ENCODE measurements around the gene SMARCA1. TPM values are rescaled to one million over a fixed set of nuclear protein-coding genes. Genes with fewer than 3 reads are reported as not detected.

Gene SMARCA1, protein sequence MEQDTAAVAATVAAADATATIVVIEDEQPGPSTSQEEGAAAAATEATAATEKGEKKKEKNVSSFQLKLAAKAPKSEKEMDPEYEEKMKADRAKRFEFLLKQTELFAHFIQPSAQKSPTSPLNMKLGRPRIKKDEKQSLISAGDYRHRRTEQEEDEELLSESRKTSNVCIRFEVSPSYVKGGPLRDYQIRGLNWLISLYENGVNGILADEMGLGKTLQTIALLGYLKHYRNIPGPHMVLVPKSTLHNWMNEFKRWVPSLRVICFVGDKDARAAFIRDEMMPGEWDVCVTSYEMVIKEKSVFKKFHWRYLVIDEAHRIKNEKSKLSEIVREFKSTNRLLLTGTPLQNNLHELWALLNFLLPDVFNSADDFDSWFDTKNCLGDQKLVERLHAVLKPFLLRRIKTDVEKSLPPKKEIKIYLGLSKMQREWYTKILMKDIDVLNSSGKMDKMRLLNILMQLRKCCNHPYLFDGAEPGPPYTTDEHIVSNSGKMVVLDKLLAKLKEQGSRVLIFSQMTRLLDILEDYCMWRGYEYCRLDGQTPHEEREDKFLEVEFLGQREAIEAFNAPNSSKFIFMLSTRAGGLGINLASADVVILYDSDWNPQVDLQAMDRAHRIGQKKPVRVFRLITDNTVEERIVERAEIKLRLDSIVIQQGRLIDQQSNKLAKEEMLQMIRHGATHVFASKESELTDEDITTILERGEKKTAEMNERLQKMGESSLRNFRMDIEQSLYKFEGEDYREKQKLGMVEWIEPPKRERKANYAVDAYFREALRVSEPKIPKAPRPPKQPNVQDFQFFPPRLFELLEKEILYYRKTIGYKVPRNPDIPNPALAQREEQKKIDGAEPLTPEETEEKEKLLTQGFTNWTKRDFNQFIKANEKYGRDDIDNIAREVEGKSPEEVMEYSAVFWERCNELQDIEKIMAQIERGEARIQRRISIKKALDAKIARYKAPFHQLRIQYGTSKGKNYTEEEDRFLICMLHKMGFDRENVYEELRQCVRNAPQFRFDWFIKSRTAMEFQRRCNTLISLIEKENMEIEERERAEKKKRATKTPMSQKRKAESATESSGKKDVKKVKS
- total RNA-seq (2016; rRNA removed; fragmentation: Illumina TruSeq; extraction: Trizol), result 145 and 248 TPM in 2 replicates
- total RNA-seq (2016; cell fraction: cytosol; rRNA removed; fragmentation: Illumina TruSeq; extraction: Trizol; ENCODE audit: low read depth), result 12.6 and 15.0 TPM in 2 replicates
- 144 and 233 TPM in 2 replicates for total RNA-seq (2016; cell fraction: insoluble cytoplasmic fraction; rRNA removed; fragmentation: Illumina TruSeq; extraction: Trizol)
- 21.4 and 25.9 TPM in 2 replicates for total RNA-seq (2016; cell fraction: membrane; rRNA removed; fragmentation: Illumina TruSeq; extraction: Trizol)
- total RNA-seq (2016; cell fraction: nucleus; rRNA removed; fragmentation: Illumina TruSeq; extraction: Trizol), result 136 and 140 TPM in 2 replicates
- 78.9 and 97.7 TPM in 2 replicates for polyA plus RNA-seq (2011; rRNA removed)
- polyA plus RNA-seq (2011; cell fraction: cytosol; rRNA removed), result 33.7 and 57.7 TPM in 2 replicates
- 30.7 and 44.2 TPM in 2 replicates for polyA plus RNA-seq (2011; cell fraction: nucleus; rRNA removed)
- polyA plus RNA-seq (2012), result 138 and 188 TPM in 2 replicates
- polyA plus RNA-seq (2016; cell fraction: cytosol; fragmentation: Illumina TruSeq; extraction: Trizol; ENCODE audit: low read depth), result 3.1 and 3.5 TPM in 2 replicates
- polyA plus RNA-seq (2016; cell fraction: insoluble cytoplasmic fraction; fragmentation: Illumina TruSeq; extraction: Trizol; ENCODE audit: low read depth), result 192 and 195 TPM in 2 replicates
- polyA plus RNA-seq (2016; cell fraction: membrane; fragmentation: Illumina TruSeq; extraction: Trizol; ENCODE audit: low read depth), result 6.0 and 8.5 TPM in 2 replicates
- 99.2 and 99.4 TPM in 2 replicates for polyA plus RNA-seq (2016; cell fraction: nucleus; fragmentation: Illumina TruSeq; extraction: Trizol; ENCODE audit: insufficient read depth, low read depth)
- 0.23 and 33.5 TPM in 2 replicates for polyA minus RNA-seq (2011; rRNA and poly(A)+ RNA removed; ENCODE audit: low replicate concordance)
- polyA minus RNA-seq (2011; cell fraction: cytosol; rRNA and poly(A)+ RNA removed), result 84.1 and 98.3 TPM in 2 replicates
- 189 and 221 TPM in 2 replicates for polyA minus RNA-seq (2011; cell fraction: nucleus; rRNA and poly(A)+ RNA removed)
- percentile 96 among the genes with signal in this experiment for Bru-seq, nascent RNA
- percentile 95 among the genes with signal in this experiment for BruChase-seq, experiment 1, labeled RNA remaining after a 6-hour chase
- BruChase-seq, experiment 2, labeled RNA remaining after a 2-hour chase, result percentile 97 among the genes with signal in this experiment
- long read RNA-seq, experiment 1, transcript SMARCA1-203 (24 exons, 3,948 nt), result minor isoform, 18 of 162 reads
- long read RNA-seq, experiment 1, transcript SMARCA1-201 (25 exons, 3,564 nt), result major isoform, 29 of 162 reads
- long read RNA-seq, experiment 1, partial matches to known transcripts, result 92 of 162 reads
- long read RNA-seq, experiment 1, other reads (novel, unspliced or antisense), result 23 of 162 reads
- long read RNA-seq, experiment 2, full-length matches to known transcripts, result 28 of 155 reads
- long read RNA-seq, experiment 2, partial matches to known transcripts, result 41 of 155 reads
- long read RNA-seq, experiment 2, other reads (novel, unspliced or antisense), result 86 of 155 reads

DNA sequence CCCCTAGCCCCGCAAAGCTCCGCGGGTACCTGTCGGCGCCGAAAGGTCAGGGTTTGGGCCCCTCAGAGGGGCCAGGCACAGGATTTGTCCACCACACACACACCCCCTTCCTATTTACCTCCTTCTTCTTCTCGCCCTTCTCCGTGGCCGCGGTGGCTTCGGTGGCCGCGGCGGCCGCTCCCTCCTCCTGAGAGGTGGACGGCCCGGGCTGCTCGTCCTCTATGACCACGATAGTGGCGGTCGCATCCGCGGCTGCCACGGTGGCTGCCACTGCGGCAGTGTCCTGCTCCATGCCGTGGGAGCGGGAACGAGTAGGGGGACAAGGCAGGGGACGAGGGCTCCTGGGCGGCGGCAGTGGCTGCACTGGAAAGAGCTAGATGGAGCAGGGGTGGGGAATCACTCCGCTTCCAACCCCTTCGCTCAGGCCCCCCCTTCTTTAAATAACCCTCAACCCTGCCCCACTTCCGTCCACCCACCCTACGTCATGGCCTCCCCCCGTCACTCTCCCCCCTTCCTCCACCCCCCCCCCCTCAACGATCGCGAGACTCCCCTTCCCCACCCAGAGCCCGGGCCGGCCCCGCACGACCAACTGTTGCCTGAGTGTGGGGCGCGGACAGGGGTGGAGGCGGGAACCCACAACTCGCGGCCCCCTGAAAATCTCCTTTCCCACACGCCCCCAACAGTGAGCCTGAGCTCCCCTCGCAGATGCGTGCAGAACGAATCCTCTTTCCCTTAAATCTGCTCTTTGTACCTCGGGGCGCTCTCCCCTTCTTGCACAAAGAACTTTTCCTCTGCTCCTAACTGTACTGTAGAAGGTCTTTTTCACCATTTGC is at the start of gene SMARCA1:
Gene SMARCA1, minus strand, starts transcription at position 412 of the 833 bp plus-strand sequence. Its CDS starts 120 bp downstream, at position 292.
- Histone ChIP-seq H3K4me3 (replicated peaks in 1 of 3; ENCODE audit: insufficient read depth in 1 of 3, low read depth in 2 of 3, low read length in 3 of 3) (peak within 1 kb of the TSS; percentile 76 to 94 (median 81)), H3K4me2 (ENCODE audit: low read depth, low read length) (peak within 1 kb of the TSS; percentile 74), H3K79me2 (ENCODE audit: insufficient read depth, low read length) (peaks cover 37% of the 10 kb centered on the region), H2AFZ (ENCODE audit: low read length) (peak within 1 kb of the TSS; percentile 27), H3K4me1 (ENCODE audit: insufficient read depth, low read length) (peaks cover 44% of the 10 kb centered on the region), H3K9ac (ENCODE audit: insufficient read depth, low read depth, low read length) (peak within 1 kb of the TSS; percentile 97), H4K20me1 (ENCODE audit: insufficient read depth, low read length) (peaks cover 33% of the 10 kb centered on the region), H3K27ac (ENCODE audit: extremely low read length, insufficient read depth, low read length) (peak within 1 kb of the TSS; percentile 99), H3K9me3 (ENCODE audit: low read length) (no peaks in the 10 kb centered on the region), H3K36me3 (replicated peaks in 1 of 2; ENCODE audit: control insufficient read depth in 1 of 2, insufficient read depth in 2 of 2, low read length in 2 of 2) (no peaks in the 10 kb centered on the region), H3K27me3 (ENCODE audit: control insufficient read depth in 1 of 2, insufficient read depth in 2 of 2, low read length in 2 of 2) (no peaks in the 10 kb centered on the region; a peak in 1 of 5 replicates)
- POLR2A ChIA-PET, result interaction anchor here (0.6 to 1.4 kb wide), 9 partner anchors 9 to 32 kb away, joined by 3 to 5 read pairs (median 4); partner anchors contain the start of gene OCRL
- ATAC-seq (peak; percentile 70), FAIRE-seq (no peak), DNase-seq (ENCODE audit: low spot score) (peak; percentile 65)
- CTCF ChIA-PET (ENCODE audit: low intra/inter-chr PET ratio, low total read pairs), result no interaction called here
- in situ Hi-C loops (cut with HindIII; ENCODE audit: extremely low pct_ligation_motif_present, low pct_unique_long_range_greater_than_20kb), result no loop called here
- intact Hi-C loops (cut with micrococcal nuclease; ENCODE audit: unreplicated experiment), result loop anchor here (5.0 kb wide), 1 partner anchor 64 kb away; no protein-coding TSS in a partner anchor
- whole genome bisulfite sequencing (ENCODE audit: low lambda C conversion rate), result 1% methylated on average over 18 of the region's 54 CpGs
- BruUV-seq (replicated peaks), result no TSS peak
- no peak for TF ChIP-seq JUND (CRISPR knock-in tag; IDR thresholded peaks at IDR 0.05)
- no peak for TF ChIP-seq ZNF644 (CRISPR knock-in tag; IDR thresholded peaks at IDR 0.05; ENCODE audit: low read depth)
- TF ChIP-seq KDM2A (CRISPR knock-in tag; IDR thresholded peaks at IDR 0.05; ENCODE audit: borderline replicate concordance, low read depth), result 0 out of 2 replicates have a peak, but pooled peaks have one; percentile 13
- peak; percentile 71 for TF ChIP-seq PHF8 (CRISPR knock-in tag; IDR thresholded peaks at IDR 0.05)
- TF ChIP-seq FOXA3 (CRISPR knock-in tag; IDR thresholded peaks at IDR 0.05), result no peak
- 0 out of 2 replicates have a peak, but pooled peaks have one; percentile 18 for TF ChIP-seq TARDBP (CRISPR knock-in tag; IDR thresholded peaks at IDR 0.05)
- TF ChIP-seq DNMT1 (CRISPR knock-in tag; IDR thresholded peaks at IDR 0.05), result peak; percentile 31; the same call in 1 of the 2 replicates
- TF ChIP-seq ZNF687 (CRISPR knock-in tag; IDR thresholded peaks at IDR 0.05), result peak; percentile 68
